ENCODE data around the gene ADGRG4. TPM values are rescaled to one million over a fixed set of nuclear protein-coding genes. Genes with fewer than 3 reads are reported as not detected.

ADGRG4 gene
- polyA plus RNA-seq, 3 donors: not detected

GRCh38 chrX:136353526-136354093 is 52.8 kb downstream of the ADGRG4 start:
- Histone ChIP-seq H3K27me3 (ENCODE audit: control insufficient read depth in 2 of 2, insufficient read depth in 2 of 2, low read length in 2 of 2) (peaks cover 0 to 2% of the 10 kb centered on the region in 2 donors), H3K9me3 (replicated peaks in 1 of 2; ENCODE audit: control insufficient read depth in 1 of 2, insufficient read depth in 1 of 2, low read length in 2 of 2) (no peaks in the 10 kb centered on the region), H3K36me3 (replicated peaks in 1 of 2; ENCODE audit: control insufficient read depth in 1 of 2, insufficient read depth in 2 of 2, low read length in 2 of 2) (no peaks in the 10 kb centered on the region), H3K4me2 (replicated peaks; ENCODE audit: extremely low read depth, low read length, poor library complexity, severe bottlenecking) (no peak overlapping the region), H3K4me1 (ENCODE audit: control insufficient read depth in 1 of 2, insufficient read depth in 2 of 2, low read length in 2 of 2) (no peaks in the 10 kb centered on the region), H3K79me2 (ENCODE audit: insufficient read depth, low read length) (no peaks in the 10 kb centered on the region), H3K9ac (ENCODE audit: insufficient read depth, low read length, poor library complexity, severe bottlenecking) (no peak overlapping the region), H2AFZ (ENCODE audit: insufficient read depth, low read depth, low read length, poor library complexity, severe bottlenecking) (no peak overlapping the region), H4K20me1 (ENCODE audit: insufficient read depth, low read length) (no peaks in the 10 kb centered on the region), H3K4me3 (replicated peaks in 1 of 3; ENCODE audit: low read depth in 2 of 3, low read length in 3 of 3) (no peak overlapping the region), H3K27ac (ENCODE audit: low read depth in 1 of 2, low read length in 2 of 2) (no peak overlapping the region)
- peak overlapping the region in 1 of 7 donors; percentile 64 for H3K27ac Mint-ChIP-seq
- no peak overlapping the region for H3K4me3 Mint-ChIP-seq
- intact Hi-C loops (cut with micrococcal nuclease): no loop called here
- no peak for TF ChIP-seq CTCF (IDR thresholded peaks at IDR 0.05)
- peaks cover 0 to 1% (median 0%) of the 10 kb centered on the region in 3 donors for H3K27me3 Mint-ChIP-seq (ENCODE audit: low read depth in 3 of 3)
- WGBS (ENCODE audit: insufficient coverage): no CpG with 5 or more reads among the region's 4 CpGs
- no peak for DNase-seq
- H3K36me3 Mint-ChIP-seq: no peaks in the 10 kb centered on the region
- no peaks in the 10 kb centered on the region for H3K9me3 Mint-ChIP-seq
- no peaks in the 10 kb centered on the region for H3K4me1 Mint-ChIP-seq

- DNase-seq: no peak
- Histone ChIP-seq H2AFZ (ENCODE audit: insufficient read depth, low read depth, low read length, poor library complexity, severe bottlenecking) (no peak overlapping the region), H3K79me2 (ENCODE audit: insufficient read depth, low read length) (no peaks in the 10 kb centered on the region), H3K4me2 (replicated peaks; ENCODE audit: extremely low read depth, low read length, poor library complexity, severe bottlenecking) (no peak overlapping the region), H3K9me3 (replicated peaks in 1 of 2; ENCODE audit: control insufficient read depth in 1 of 2, insufficient read depth in 1 of 2, low read length in 2 of 2) (no peaks in the 10 kb centered on the region), H3K27me3 (ENCODE audit: control insufficient read depth in 2 of 2, insufficient read depth in 2 of 2, low read length in 2 of 2) (peaks cover 0 to 2% of the 10 kb centered on the region in 2 donors), H3K9ac (ENCODE audit: insufficient read depth, low read length, poor library complexity, severe bottlenecking) (no peak overlapping the region), H3K36me3 (replicated peaks in 1 of 2; ENCODE audit: control insufficient read depth in 1 of 2, insufficient read depth in 2 of 2, low read length in 2 of 2) (no peaks in the 10 kb centered on the region), H3K4me3 (replicated peaks in 1 of 3; ENCODE audit: low read depth in 2 of 3, low read length in 3 of 3) (no peak overlapping the region), H3K27ac (ENCODE audit: low read depth in 1 of 2, low read length in 2 of 2) (no peak overlapping the region), H4K20me1 (ENCODE audit: insufficient read depth, low read length) (no peaks in the 10 kb centered on the region), H3K4me1 (ENCODE audit: control insufficient read depth in 1 of 2, insufficient read depth in 2 of 2, low read length in 2 of 2) (no peaks in the 10 kb centered on the region)
- H3K27me3 Mint-ChIP-seq (ENCODE audit: low read depth in 3 of 3): peaks cover 0 to 1% (median 0%) of the 10 kb centered on the region in 3 donors
- WGBS (ENCODE audit: insufficient coverage): 83% methylated on average over 1 of the region's 4 CpGs
- TF ChIP-seq CTCF (IDR thresholded peaks at IDR 0.05): no peak
- no peak overlapping the region for H3K27ac Mint-ChIP-seq
- no peak overlapping the region for H3K4me3 Mint-ChIP-seq
- intact Hi-C loops (cut with micrococcal nuclease): no loop called here
- no peaks in the 10 kb centered on the region for H3K36me3 Mint-ChIP-seq
- no peaks in the 10 kb centered on the region for H3K9me3 Mint-ChIP-seq
- H3K4me1 Mint-ChIP-seq: no peaks in the 10 kb centered on the region
Observed at GRCh38 chrX:136354201-136354600, 53.4 kb downstream of the ADGRG4 start.
